Choroid plexus epithelial cell (primary cell): ENCODE data around the gene SLC17A4.

Source experiments
- DNase-seq: peaks from one replicate; pipeline ENCODE4 v3.0.0-alpha.2; 2010; ENCODE audit warnings: low read depth
- H3K4me3 ChIP-seq: 2 replicates; pipeline ENCODE4 v1.5.1; 2011; ENCODE audit warnings: low read depth, mild to moderate bottlenecking, control low read depth, low read length, moderate library complexity
- TF ChIP-seq, protein P1 (sequence below): conservative IDR thresholded peaks from 2 replicates; pipeline ENCODE4 v1.5.1; 2011; ENCODE audit warnings: low read depth, mild to moderate bottlenecking, control low read depth, inconsistent platforms, low read length, moderate library complexity

The SLC17A4 gene

DNA sequence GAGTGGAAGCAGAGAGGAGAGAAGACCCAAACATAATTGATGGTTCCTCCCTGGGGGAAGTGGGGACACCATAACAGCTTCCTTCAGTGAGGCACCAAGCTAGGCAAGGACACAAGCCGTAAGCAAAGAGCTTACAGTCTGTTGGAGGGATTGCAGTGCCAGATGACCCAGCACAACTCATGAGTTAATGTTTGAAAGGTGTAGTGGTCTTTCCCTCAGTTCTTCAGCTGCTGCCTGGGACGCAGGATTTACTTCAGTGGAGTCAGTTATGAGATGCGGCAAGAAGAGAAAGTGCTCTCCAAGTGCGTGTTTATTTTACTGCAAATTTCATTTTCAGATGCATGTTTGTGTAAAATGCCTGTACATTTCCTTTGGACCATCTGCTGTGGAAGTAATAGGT lies 38.7 kb upstream of the SLC17A4 start:
- no peak for DNase-seq

DNA sequence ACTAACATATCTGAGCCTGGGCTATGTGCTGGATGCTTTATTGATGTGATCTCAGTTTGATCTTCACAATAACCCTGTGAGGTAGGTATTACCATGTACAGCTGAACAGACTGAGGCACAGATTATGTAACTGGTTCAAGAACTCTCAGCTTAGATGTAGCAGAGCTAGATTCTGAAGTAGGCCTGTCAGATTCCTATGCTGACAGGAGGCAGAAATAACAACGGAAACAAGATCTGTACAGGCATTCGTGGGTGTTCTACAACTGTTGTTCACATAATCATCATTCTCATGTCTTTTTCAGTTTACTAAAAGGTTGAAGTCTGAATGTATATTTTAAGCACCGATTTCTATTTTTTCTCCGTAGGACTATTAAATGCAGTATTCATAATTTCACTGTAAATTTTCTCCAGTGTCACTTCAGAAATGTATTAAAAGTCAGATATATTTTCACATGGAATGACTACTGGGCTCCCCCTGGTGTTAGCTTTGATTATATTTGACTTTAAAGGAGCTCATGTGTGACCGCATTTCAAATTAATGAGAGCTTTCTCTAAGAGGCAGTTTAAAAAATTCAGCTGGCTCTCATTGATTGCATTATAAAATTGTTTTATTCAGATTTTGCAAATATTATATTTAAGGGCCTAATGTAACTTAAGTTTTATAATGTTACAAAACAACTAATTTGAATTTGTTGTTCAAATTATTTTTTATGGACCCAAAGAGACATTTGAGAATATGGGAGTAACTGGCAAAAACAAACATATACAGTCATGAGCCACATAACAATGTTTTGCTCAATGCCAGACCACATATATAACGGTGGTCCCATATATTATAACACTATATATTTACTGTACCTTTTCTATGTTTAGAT lies 36.4 kb upstream of the SLC17A4 start:
- H3K4me3 ChIP-seq: no peak overlapping the region
- TF ChIP-seq, protein P1, sequence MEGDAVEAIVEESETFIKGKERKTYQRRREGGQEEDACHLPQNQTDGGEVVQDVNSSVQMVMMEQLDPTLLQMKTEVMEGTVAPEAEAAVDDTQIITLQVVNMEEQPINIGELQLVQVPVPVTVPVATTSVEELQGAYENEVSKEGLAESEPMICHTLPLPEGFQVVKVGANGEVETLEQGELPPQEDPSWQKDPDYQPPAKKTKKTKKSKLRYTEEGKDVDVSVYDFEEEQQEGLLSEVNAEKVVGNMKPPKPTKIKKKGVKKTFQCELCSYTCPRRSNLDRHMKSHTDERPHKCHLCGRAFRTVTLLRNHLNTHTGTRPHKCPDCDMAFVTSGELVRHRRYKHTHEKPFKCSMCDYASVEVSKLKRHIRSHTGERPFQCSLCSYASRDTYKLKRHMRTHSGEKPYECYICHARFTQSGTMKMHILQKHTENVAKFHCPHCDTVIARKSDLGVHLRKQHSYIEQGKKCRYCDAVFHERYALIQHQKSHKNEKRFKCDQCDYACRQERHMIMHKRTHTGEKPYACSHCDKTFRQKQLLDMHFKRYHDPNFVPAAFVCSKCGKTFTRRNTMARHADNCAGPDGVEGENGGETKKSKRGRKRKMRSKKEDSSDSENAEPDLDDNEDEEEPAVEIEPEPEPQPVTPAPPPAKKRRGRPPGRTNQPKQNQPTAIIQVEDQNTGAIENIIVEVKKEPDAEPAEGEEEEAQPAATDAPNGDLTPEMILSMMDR: peak; percentile 65
- DNase-seq: peak; percentile 56

More for the DNA sequence above, 38.7 kb upstream of the SLC17A4 start:
- H3K4me3 ChIP-seq: no peak overlapping the region
- TF ChIP-seq, protein P1: no peak

DNA sequence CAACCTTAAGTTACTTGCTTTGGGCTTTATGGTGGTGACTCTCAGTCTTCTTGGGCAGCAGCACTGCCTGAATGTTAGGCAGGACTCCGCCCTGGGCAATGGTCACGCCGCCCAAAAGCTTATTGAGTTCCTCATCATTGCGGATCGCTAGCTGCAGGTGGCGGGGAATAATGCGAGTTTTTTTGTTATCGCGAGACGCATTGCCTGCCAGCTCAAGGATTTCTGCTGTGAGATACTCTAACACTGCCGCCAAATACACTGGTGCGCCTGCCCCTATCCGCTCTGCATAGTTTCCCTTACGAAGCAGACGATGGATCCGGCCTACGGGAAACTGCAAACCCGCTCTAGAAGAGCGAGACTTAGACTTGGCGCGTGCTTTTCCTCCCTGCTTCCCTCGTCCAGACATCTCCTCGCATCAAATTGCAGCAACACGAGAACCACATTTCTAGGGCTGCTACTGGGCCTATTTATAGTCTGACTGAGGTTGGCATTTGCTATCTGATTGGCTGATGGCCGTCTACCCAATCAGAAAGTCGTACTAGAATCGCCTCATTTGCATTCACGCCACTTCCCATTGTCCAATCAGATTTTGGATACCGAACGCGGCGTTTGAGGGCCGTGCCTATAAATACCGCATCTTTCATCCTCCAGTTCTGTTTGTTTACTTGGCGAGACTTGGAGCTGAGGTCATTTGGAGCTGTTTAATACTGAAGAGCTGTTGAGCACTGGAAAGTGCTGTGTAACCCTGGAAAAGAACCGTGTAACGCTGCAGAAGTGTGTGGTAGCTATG lies 28.2 kb upstream of the SLC17A4 start:
- TF ChIP-seq, protein P1: no peak
- H3K4me3 ChIP-seq: no peak overlapping the region
- no peak for DNase-seq

DNA sequence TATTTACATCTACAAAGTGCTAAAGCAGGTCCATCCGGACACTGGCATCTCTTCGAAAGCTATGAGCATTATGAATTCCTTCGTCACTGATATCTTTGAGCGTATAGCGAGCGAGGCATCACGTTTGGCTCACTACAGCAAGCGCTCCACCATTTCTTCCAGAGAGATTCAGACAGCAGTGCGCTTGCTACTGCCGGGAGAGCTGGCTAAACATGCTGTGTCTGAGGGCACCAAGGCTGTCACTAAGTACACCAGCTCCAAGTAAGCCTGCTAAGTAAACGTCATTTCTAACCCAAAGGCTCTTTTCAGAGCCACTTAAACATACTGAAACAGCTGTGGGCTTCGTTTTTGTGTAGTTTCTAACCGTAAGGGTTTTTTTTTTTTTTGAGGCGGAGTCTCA lies 27.5 kb upstream of the SLC17A4 start:
- no peak for DNase-seq
- TF ChIP-seq, protein P1: no peak
- H3K4me3 ChIP-seq: no peak overlapping the region

DNA sequence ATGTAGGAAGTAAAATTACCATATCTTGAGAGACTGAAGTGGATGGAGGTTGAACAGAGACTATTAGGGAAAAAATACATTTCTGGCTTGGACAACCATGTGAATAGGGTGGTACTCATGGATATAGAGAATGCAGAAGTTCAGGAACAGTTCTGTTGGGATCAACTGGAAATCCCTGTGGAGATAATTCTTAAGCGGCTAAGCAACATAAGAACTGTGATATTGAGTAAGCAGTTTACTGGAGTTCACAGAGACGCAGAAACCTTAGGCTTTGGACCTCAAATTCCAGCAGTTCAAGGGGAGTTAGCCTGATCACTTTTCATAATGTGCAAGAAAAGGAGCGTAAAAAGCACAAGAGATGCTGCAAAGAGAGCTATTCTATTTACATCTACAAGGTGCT lies 23.6 kb upstream of the SLC17A4 start:
- TF ChIP-seq, protein P1: no peak
- no peak overlapping the region for H3K4me3 ChIP-seq
- no peak for DNase-seq

DNA sequence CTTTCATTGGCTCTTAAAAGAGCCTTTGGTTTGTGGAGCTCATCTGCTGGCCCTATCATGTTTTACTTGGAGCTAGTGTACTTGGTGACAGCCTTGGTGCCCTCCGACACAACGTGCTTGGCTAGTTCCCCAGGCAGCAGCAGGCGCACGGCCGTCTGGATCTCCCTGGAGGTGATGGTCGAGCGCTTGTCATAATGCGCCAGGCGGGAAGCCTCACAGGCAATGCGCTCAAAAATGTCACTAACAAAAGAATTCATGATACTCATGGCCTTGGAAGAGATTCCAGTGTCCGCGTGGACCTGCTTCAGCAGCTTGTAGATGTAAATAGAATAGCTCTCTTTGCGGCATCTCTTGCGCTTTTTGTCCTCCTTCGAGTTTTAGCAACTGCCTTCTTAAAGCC lies 22.8 kb upstream of the SLC17A4 start:
- no peak overlapping the region for H3K4me3 ChIP-seq
- TF ChIP-seq, protein P1: no peak
- no peak for DNase-seq
